ENCODE results near the gene SIRT5. TPM values are rescaled to one million over a fixed set of nuclear protein-coding genes. Genes with fewer than 3 reads are reported as not detected.
A peak's percentile ranks its signal among the peaks of the same experiment; 100 is the strongest.

SIRT5 gene
- total RNA-seq, 4 donors from 2014 or later: 10.5 to 20.4 (median 12.4) TPM

- intact Hi-C loops (cut with DNase I): no loop called here
- H3K4me1 ChIP-seq: no peaks in the 10 kb centered on the region
- no peak overlapping the region for H3K4me3 ChIP-seq (replicated peaks in 1 of 3)
- DNase-seq: no peak
- H3K9me3 ChIP-seq: no peaks in the 10 kb centered on the region
- WGBS, 2 donors: 96 to 97% methylated on average over 6 of the region's 6 CpGs
- H3K27me3 ChIP-seq: no peaks in the 10 kb centered on the region
- H3K36me3 ChIP-seq: peaks cover 20 to 31% of the 10 kb centered on the region in 2 donors
- TF ChIP-seq, protein P1, sequence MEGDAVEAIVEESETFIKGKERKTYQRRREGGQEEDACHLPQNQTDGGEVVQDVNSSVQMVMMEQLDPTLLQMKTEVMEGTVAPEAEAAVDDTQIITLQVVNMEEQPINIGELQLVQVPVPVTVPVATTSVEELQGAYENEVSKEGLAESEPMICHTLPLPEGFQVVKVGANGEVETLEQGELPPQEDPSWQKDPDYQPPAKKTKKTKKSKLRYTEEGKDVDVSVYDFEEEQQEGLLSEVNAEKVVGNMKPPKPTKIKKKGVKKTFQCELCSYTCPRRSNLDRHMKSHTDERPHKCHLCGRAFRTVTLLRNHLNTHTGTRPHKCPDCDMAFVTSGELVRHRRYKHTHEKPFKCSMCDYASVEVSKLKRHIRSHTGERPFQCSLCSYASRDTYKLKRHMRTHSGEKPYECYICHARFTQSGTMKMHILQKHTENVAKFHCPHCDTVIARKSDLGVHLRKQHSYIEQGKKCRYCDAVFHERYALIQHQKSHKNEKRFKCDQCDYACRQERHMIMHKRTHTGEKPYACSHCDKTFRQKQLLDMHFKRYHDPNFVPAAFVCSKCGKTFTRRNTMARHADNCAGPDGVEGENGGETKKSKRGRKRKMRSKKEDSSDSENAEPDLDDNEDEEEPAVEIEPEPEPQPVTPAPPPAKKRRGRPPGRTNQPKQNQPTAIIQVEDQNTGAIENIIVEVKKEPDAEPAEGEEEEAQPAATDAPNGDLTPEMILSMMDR (IDR thresholded peaks at IDR 0.05): no peak
- no peak for TF ChIP-seq POLR2A (IDR thresholded peaks at IDR 0.05)
- H3K27ac ChIP-seq: no peak overlapping the region
Observed at GRCh38 chr6:13600036-13600435, 25.6 kb downstream of the SIRT5 start.

DNA sequence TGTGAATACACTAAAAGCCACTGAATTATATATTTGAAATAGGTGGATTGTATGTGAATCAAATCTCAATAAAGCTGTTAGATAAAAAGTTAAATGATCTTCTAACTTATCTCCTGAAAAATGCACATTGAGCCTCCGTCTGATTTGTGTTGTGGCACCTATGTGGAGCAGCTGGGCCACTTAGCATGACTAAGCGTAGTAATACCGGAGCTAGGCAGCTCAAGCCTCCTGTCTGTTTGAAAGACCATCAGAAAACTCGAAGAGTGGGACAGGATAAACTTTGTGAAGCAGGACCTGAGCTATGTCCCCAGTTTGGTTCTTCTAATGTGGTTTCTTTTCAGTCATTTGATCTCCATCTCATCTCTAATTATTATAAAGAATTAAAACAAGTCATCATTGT is 29.7 kb downstream of the SIRT5 start:
- intact Hi-C loops (cut with DNase I): no loop called here
- DNase-seq: no peak
- Histone ChIP-seq H3K9me3 (no peaks in the 10 kb centered on the region), H3K4me1 (no peaks in the 10 kb centered on the region), H3K27me3 (no peaks in the 10 kb centered on the region), H3K4me3 (replicated peaks in 1 of 3) (no peak overlapping the region), H3K36me3 (peaks cover 10 to 12% of the 10 kb centered on the region in 2 donors), H3K27ac (no peak overlapping the region)
- TF ChIP-seq, protein P1 (IDR thresholded peaks at IDR 0.05): no peak
- no peak for TF ChIP-seq POLR2A (IDR thresholded peaks at IDR 0.05)
- WGBS, 2 donors: 84 to 87% methylated on average over 4 of the region's 4 CpGs

GRCh38 chr6:13604546-13605416 is 30.4 kb downstream of the SIRT5 start:
- no peak for DNase-seq
- Histone ChIP-seq H3K9me3 (no peaks in the 10 kb centered on the region), H3K4me3 (replicated peaks in 1 of 3) (no peak overlapping the region), H3K4me1 (no peaks in the 10 kb centered on the region), H3K27ac (no peak overlapping the region), H3K36me3 (peaks cover 10 to 12% of the 10 kb centered on the region in 2 donors), H3K27me3 (no peaks in the 10 kb centered on the region)
- TF ChIP-seq, protein P1 (IDR thresholded peaks at IDR 0.05): no peak
- no peak for TF ChIP-seq POLR2A (IDR thresholded peaks at IDR 0.05)
- intact Hi-C loops (cut with DNase I): loop anchor here (5.0 kb wide), 1 partner anchor 32 kb away; the partner anchor contains the start of gene SIRT5
- 88 to 97% methylated on average over 2 of the region's 2 CpGs for WGBS, 2 donors

GRCh38 chr6:13605634-13606033 is 31.2 kb downstream of the SIRT5 start:
- TF ChIP-seq, protein P1 (IDR thresholded peaks at IDR 0.05): no peak
- TF ChIP-seq POLR2A (IDR thresholded peaks at IDR 0.05): no peak

DNA sequence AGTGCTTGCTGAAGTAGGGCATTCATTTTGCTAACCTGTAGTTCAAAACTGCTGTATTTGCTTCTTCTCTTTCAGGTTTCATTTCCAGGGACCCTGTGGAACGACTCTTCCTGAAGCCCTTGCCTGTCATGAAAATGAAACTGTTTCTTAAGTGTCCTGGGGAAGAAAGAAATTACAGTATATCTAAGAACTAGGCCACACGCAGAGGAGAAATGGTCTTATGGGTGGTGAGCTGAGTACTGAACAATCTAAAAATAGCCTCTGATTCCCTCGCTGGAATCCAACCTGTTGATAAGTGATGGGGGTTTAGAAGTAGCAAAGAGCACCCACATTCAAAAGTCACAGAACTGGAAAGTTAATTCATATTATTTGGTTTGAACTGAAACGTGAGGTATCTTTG is 37.3 kb downstream of the SIRT5 start:
- Histone ChIP-seq H3K9me3 (no peaks in the 10 kb centered on the region), H3K27ac (peak overlapping the region; percentile 37 to 66 (median 46)), H3K4me3 (replicated peaks in 1 of 3) (no peak overlapping the region), H3K27me3 (no peaks in the 10 kb centered on the region), H3K36me3 (peaks cover 0 to 2% of the 10 kb centered on the region in 2 donors), H3K4me1 (peaks cover 7 to 29% of the 10 kb centered on the region in 2 donors)
- TF ChIP-seq POLR2A (IDR thresholded peaks at IDR 0.05): no peak
- TF ChIP-seq, protein P1 (IDR thresholded peaks at IDR 0.05): no peak
- intact Hi-C loops (cut with DNase I): no loop called here
- DNase-seq: no peak
- WGBS, 2 donors: 35 to 69% methylated on average over 4 of the region's 4 CpGs

More at GRCh38 chr6:13605634-13606033, 31.2 kb downstream of the SIRT5 start:
- no peak for DNase-seq
- H3K4me1 ChIP-seq: peaks cover 0 to 4% of the 10 kb centered on the region in 2 donors
- no peaks in the 10 kb centered on the region for H3K9me3 ChIP-seq
- 92 to 96% methylated on average over 4 of the region's 4 CpGs for WGBS, 2 donors
- no peaks in the 10 kb centered on the region for H3K27me3 ChIP-seq
- no peak overlapping the region for H3K4me3 ChIP-seq (replicated peaks in 1 of 3)
- intact Hi-C loops (cut with DNase I): loop anchor here (5.0 kb wide), 1 partner anchor 33 kb away; the partner anchor contains the start of gene SIRT5
- H3K36me3 ChIP-seq: peaks cover 9% of the 10 kb centered on the region in 2 donors
- H3K27ac ChIP-seq: no peak overlapping the region

Measured in thyroid gland (tissue), 4 donors.